HAP-1 (cell line): Measurements from ENCODE around the gene NRSN2.

Experiments used
- DNase-seq, 2 experiments: peaks; one replicate each; pipeline ENCODE4 v3.0.0-alpha.2; 2016 to 2020; ENCODE audit warnings: low spot score in 2 of 2
- H3K27me3 ChIP-seq: fragments of 250-450 bp; sonication (Bioruptor Pico); 2 replicates; pipeline ENCODE4 v1.5.1; 2020; ENCODE audit warnings: low read depth, mild to moderate bottlenecking, moderate library complexity
- H3K36me3 ChIP-seq: fragments of 250-450 bp; sonication (Bioruptor Pico); replicated peaks from 2 replicates; pipeline ENCODE4 v1.5.1; 2020; ENCODE audit warnings: mild to moderate bottlenecking
- H3K4me1 ChIP-seq: fragments of 250-450 bp; sonication (Bioruptor Pico); 2 replicates; pipeline ENCODE4 v1.5.1; 2020; ENCODE audit warnings: mild to moderate bottlenecking
- H3K4me3 ChIP-seq: fragments of 250-450 bp; sonication (Bioruptor Pico); 2 replicates; pipeline ENCODE4 v1.5.1; 2020; ENCODE audit warnings: mild to moderate bottlenecking, moderate library complexity
- H3K9me3 ChIP-seq: fragments of 250-450 bp; sonication (Bioruptor Pico); 2 replicates; pipeline ENCODE4 v1.5.1; 2020; ENCODE audit warnings: mild to moderate bottlenecking, moderate library complexity
- in situ Hi-C: fragments of 300-500 bp; cut with MboI; formaldehyde crosslinking; loops from 3 replicates; pipeline ENCODE4 v1.14.3; 2020; ENCODE audit warnings: low sequenced_read_pairs, inconsistent platforms, mixed read lengths

NRSN2 gene

DNA sequence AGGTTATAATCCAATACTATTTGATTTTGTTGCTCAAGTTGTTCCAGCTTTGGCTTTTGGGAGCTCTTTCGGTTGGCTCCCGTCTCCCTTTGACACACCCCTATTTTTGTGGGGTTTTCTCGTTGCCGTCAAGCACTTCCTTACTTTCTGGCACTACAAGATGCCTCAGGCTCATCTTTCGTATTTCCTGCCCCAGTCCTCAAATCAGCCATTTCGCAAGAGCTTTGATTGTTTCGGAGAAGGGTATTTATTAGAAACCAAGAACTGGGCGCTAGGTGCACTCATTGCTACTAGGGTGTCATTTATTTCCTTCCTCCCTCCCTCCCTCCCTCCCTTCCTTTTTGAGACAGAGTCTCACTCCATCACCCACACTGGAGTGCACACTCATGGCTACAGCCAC, 34.8 kb upstream of the NRSN2 start:
- in situ Hi-C loops: no loop called here
- H3K9me3 ChIP-seq: no peaks in the 10 kb centered on the region
- H3K4me3 ChIP-seq: no peak overlapping the region
- no peaks in the 10 kb centered on the region for H3K27me3 ChIP-seq
- H3K36me3 ChIP-seq: no peaks in the 10 kb centered on the region
- DNase-seq: no peak
- H3K4me1 ChIP-seq: peaks cover 13% of the 10 kb centered on the region

DNA sequence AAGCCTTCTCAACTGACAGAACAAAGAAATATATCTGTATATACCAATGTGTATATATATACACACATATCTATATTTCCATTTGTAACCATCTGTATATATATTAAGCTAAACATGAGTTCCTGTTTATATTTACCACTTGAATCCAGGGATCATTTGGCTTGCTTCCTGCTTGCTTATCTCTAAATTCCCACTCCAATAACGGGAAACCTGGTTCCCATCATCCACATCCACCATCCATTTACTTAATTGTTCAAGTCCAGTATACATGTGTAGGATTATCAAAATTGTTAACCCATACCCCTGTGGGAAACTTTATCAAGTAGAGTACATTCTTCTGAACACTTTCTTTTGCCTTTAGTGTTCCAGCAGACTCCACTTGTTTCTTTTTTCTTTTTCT, 34.0 kb upstream of the NRSN2 start:
- no peak overlapping the region for H3K4me3 ChIP-seq
- H3K4me1 ChIP-seq: peaks cover 13% of the 10 kb centered on the region
- no peaks in the 10 kb centered on the region for H3K9me3 ChIP-seq
- DNase-seq: no peak
- no peaks in the 10 kb centered on the region for H3K27me3 ChIP-seq
- in situ Hi-C loops: no loop called here
- H3K36me3 ChIP-seq: no peaks in the 10 kb centered on the region

DNA sequence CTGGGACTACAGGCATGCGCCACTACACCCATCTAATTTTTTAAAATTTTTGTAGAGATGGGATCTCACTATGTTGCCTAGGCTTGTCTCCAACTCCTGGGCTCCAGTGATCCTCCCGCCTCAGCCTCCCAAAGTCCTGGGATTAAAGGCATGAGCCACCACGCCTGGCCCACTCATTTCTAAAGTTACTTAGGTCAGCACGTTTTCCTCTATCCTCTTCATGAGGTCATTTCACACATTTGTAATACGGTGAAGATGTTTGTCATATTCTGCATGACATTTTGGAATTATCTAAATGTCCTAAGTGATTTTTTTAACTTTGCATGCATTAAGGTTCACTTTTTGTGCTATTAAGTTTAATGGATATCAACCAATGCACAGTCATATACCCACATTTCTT, 33.5 kb upstream of the NRSN2 start:
- Histone ChIP-seq H3K27me3 (no peaks in the 10 kb centered on the region), H3K9me3 (no peaks in the 10 kb centered on the region), H3K4me3 (no peak overlapping the region), H3K4me1 (peaks cover 13% of the 10 kb centered on the region), H3K36me3 (no peaks in the 10 kb centered on the region)
- no peak for DNase-seq
- in situ Hi-C loops: no loop called here

DNA sequence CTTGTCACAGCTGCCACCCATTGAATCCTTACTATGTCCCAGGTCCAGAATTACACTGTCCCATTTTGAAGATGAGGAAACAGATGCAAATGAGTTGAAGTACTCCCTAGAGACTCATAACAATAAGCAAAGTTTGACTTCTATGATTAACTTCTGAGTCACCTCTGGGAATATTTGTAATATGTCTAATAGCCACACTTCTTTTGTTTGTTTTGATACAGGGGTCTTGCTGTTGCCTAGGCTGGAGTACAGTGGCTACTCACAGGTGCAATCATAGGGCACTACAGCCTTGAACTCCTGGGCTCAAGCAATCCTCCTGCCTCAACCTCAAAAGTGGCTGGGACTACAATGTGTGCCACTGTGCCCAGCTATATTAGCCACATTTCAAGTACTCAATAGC, 33.0 kb upstream of the NRSN2 start:
- Histone ChIP-seq H3K36me3 (no peaks in the 10 kb centered on the region), H3K27me3 (no peaks in the 10 kb centered on the region), H3K4me3 (no peak overlapping the region), H3K9me3 (no peaks in the 10 kb centered on the region), H3K4me1 (peaks cover 13% of the 10 kb centered on the region)
- no peak for DNase-seq
- in situ Hi-C loops: no loop called here

DNA sequence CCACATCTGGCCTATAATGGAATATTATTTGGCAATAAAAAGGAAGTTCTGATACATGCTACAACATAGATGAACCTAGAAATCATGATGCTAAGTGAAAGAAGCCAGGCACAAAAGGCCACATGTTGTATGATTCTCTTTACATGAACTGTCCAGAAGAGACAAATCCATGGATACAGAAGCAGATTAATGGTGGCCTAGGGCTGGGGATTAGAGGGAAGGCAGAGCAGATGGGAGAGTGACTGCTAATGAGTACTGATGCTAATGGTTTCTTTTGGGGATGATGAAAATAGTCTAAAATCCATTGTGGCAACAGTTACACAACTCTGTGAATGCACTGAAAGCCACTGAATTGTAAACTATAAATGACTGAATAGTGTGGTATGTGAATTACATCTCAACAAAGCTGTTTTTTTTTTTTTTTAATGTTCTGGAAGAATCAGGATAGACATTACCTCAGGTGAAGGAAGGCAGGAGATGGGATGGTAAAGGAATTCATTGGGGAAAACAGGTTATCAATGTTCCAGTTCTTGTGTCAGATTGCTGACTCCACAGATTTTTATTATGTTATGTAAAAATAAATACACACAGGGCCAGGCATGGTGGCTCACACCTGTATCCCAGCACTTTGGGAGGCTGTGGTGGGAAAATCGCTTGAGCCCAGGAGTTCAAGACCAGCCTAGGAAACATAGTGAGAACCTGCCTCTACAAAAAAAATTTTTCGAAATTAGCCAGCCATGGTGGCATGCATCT, 30.4 kb upstream of the NRSN2 start:
- DNase-seq: no peak
- no peaks in the 10 kb centered on the region for H3K27me3 ChIP-seq

DNA sequence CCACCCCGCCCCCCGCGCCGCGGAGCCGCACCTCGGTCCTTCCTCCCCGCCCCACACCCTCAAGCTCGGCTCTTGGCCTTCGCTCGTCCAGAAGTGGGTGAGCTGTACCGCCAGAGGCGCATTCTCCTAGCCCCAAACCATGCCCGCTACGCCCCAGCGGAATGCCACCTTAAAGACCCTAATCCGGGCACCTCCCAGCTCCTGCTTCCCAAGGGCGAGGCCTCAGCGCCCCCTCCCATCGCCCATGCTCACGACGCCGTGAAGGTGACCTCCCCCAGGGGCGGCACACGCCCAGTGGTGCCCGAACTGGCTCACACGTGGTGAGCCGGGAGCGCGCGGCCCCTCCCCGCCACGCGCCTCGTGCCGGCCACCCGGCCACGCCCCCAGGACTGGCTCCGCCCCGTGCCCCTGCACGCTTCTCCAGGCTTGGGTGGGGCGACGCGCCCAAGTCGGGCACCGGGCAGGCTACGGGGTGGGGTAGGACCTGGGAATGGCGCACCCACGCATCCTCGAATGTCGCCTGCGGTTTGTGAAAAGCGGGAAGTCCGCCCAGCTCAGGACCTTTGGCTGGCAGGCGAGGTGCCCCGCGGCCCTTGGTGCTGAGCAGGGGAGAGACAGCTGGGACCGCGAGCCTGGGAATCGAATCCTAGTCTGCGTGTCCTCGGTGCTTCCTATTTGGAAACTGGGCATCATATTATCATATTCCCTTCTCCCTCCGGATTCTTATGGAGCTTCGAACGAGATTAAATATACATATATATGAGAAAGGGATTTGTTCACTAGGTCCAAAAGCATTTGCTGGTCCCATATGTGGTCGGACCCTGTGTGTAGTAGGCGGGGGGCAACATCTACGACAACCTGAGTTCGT, 22.5 kb upstream of the NRSN2 start:
- in situ Hi-C loops: no loop called here
- Histone ChIP-seq H3K4me3 (peak overlapping the region; percentile 40), H3K36me3 (peaks cover 9% of the 10 kb centered on the region), H3K9me3 (no peaks in the 10 kb centered on the region), H3K27me3 (no peaks in the 10 kb centered on the region), H3K4me1 (peaks cover 7% of the 10 kb centered on the region)
- peak; percentile 81 to 96 for DNase-seq

More for the DNA sequence above, 30.4 kb upstream of the NRSN2 start:
- no peaks in the 10 kb centered on the region for H3K36me3 ChIP-seq
- no peak overlapping the region for H3K4me3 ChIP-seq
- in situ Hi-C loops: no loop called here
- H3K9me3 ChIP-seq: no peaks in the 10 kb centered on the region
- no peaks in the 10 kb centered on the region for H3K4me1 ChIP-seq

DNA sequence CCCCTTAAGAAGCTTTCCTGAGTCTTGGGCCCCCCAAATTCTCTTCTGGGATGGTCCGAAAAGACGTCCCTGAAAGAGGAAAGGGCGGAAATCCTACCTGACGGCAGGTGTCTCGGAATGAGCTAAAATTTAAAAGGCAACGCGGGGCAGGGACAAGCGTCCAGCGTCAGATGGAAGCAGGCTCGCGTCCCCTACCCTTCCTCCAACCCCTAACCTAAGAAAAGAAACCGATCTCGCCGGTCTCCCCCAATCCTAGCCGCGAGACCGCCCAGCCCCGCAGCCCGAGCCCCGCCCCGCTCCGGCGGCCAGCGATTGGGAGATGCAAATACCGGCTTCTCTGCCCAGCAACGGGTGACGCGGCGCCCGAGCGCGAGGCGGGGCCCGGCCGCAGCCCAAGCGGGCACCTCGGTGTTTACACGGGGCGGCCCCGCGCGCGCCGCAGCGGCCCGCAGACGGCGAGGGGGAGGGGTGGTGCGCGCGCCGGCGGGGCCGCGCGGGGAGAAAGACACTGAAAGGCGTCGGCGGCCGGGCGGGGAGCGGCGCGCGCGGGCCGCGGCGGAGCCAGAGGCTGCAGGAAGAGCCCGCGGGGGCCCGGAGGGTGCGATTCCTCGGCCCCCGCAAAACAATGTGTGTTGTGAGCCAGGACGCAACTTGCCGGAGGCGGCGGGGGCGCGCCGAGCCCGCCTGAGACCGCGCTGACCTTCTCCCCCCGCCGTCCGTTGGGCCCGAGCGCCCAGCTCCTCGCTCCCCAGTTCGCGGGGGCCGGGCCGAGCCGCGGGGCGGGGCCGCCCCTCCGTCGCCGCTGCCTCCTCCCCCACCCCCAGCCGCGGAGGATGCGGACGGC, 21.6 kb upstream of the NRSN2 start, which contains the start of gene SOX12:
Gene SOX12 (plus strand): TSS at position 508 of the 844 bp plus-strand sequence. CDS start 373 bp downstream, outside the sequence.
- peak; percentile 87 to 98 for DNase-seq
- Histone ChIP-seq H3K4me1 (peaks cover 7% of the 10 kb centered on the region), H3K27me3 (no peaks in the 10 kb centered on the region), H3K4me3 (peak within 1 kb of the TSS; percentile 70), H3K9me3 (no peaks in the 10 kb centered on the region), H3K36me3 (peaks cover 16% of the 10 kb centered on the region)
- in situ Hi-C loops: no loop called here

DNA sequence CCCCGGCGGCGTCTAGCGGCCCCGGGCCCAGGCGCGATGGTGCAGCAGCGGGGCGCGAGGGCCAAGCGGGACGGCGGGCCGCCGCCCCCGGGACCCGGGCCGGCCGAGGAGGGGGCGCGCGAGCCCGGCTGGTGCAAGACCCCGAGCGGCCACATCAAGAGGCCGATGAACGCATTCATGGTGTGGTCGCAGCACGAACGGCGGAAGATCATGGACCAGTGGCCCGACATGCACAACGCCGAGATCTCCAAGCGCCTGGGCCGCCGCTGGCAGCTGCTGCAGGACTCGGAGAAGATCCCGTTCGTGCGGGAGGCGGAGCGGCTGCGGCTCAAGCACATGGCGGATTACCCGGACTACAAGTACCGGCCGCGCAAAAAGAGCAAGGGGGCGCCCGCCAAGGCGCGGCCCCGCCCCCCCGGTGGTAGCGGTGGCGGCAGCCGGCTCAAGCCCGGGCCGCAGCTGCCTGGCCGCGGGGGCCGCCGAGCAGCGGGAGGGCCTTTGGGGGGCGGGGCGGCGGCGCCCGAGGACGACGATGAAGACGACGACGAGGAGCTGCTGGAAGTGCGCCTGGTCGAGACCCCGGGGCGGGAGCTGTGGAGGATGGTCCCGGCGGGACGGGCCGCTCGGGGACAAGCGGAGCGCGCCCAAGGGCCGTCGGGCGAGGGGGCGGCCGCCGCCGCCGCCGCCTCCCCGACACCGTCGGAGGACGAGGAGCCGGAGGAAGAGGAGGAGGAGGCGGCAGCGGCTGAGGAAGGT, 20.8 kb upstream of the NRSN2 start:
- Histone ChIP-seq H3K27me3 (no peaks in the 10 kb centered on the region), H3K9me3 (no peaks in the 10 kb centered on the region), H3K4me3 (peak overlapping the region; percentile 70), H3K36me3 (peaks cover 17% of the 10 kb centered on the region), H3K4me1 (peaks cover 7% of the 10 kb centered on the region)
- in situ Hi-C loops: no loop called here
- peak; percentile 43 to 79 for DNase-seq

DNA sequence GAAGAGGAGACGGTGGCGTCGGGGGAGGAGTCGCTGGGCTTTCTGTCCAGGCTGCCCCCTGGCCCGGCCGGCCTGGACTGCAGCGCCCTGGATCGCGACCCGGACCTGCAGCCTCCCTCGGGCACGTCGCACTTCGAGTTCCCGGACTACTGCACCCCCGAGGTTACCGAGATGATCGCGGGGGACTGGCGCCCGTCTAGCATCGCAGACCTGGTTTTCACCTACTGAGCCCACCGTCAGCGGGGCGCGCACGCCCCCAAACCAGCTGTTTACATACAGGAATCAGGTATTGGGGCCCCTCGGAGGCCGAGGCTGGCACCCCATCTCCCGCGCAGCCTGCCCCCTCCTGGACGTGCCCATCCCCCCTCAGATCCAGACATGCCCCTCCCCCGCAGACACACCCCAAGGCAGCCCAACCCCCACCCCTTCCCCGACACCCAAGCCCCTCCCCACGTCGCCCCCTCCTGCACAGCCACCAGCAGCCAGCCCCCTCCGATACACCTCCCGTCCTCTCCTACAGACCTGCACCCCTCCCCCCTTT, 20.2 kb upstream of the NRSN2 start:
- in situ Hi-C loops: no loop called here
- no peaks in the 10 kb centered on the region for H3K9me3 ChIP-seq
- H3K4me3 ChIP-seq: peak overlapping the region; percentile 70
- no peaks in the 10 kb centered on the region for H3K27me3 ChIP-seq
- H3K36me3 ChIP-seq: peaks cover 17% of the 10 kb centered on the region
- DNase-seq: peak in 1 of 2 experiments; percentile 64
- H3K4me1 ChIP-seq: peaks cover 7% of the 10 kb centered on the region

DNA sequence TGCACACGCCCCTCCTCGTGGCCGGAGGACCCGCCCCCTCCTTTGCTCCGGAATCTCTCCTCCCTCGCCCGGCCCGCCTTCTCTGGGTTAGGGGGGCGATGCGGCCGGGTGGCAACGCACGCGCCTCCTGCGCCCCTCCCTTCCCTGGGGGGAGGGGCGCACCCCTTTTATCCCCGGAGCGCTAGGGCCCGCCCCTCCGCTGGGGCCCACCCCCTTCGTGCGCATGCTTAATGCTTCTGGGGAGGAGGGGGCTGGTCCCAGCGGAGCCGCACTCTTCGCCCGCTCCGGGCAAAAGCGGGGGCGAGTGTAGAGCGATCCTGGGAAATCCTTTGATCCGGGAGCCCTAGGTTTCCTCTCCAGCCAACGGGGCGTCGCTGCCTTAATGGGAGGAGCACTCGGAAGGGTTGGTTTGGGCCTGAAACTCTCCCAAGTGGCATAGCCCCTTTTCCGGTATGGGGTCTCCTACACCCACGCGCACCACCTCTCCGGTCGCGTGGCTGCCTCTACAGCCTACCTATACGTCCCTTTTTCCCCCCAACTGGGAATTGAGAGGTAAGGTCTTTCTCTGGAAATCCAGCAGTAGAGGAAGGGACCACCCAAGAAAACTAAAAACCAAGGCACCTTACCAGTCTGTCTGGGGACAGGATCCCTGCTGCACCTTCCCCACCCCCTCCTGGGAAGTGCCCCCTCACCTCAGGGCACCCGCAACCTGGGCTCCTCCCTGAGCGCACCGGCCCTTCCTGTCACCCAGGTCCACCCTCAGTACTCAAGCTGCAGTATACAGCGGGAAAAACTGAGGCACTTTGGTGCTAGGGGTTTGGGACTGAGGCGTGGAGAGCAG, 19.5 kb upstream of the NRSN2 start:
- peak; percentile 90 to 97 for DNase-seq
- Histone ChIP-seq H3K36me3 (peaks cover 17% of the 10 kb centered on the region), H3K4me3 (peak overlapping the region; percentile 70), H3K4me1 (peaks cover 7% of the 10 kb centered on the region), H3K9me3 (no peaks in the 10 kb centered on the region), H3K27me3 (no peaks in the 10 kb centered on the region)
- in situ Hi-C loops: no loop called here

DNA sequence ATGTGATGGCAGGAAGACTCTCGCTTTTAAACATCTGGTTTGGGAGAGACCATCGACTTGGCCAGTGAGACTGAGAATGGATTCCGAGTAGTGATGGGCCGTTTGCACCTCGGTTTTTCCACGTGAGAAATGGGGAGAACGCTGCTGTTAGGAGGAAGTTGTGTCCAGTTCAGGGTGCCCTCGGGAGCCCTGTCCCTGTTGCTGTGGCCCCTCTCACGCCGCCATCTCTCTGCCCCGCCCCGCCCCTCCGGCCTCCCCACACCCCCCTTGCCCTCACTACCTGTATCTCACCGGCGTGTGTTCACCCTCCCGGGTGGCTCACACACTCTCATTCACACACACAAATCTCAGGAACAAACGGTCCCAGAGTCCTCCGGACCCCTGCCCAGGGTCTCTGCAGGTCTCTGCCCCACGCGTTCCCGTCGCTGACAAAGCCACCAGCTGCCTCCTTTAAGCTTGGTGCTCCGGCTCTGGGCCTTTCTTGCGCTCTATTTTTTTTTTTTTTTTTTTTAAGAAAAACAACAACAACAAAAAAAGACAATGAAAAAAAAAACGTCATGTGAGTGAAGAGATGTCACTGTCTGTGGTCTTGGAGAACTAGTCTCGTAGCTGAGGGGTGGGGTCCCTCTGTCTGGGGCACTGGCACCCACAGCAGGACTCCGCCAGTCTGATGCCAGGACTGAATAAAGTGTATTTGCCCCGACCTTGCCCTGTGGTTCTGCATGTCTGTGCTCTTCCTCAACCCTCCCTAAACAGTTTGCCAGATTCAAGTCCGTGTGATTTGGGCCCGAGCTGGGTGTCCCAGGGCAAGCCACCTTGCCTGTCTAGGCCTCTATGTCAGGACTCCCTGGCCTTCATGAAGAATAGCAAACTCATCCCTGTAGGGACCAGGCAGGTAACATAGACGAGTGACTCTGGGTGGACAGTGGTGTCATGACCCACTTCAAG, 18.6 kb upstream of the NRSN2 start:
- DNase-seq: no peak
- Histone ChIP-seq H3K4me1 (peaks cover 4% of the 10 kb centered on the region), H3K4me3 (peak overlapping the region; percentile 70), H3K9me3 (no peaks in the 10 kb centered on the region), H3K36me3 (peaks cover 17% of the 10 kb centered on the region), H3K27me3 (no peaks in the 10 kb centered on the region)
- in situ Hi-C loops: no loop called here
